SU-DHL-6 (cell line): Measurements from ENCODE around the gene EDIL3.

ENCODE experiments used
- CTCF ChIP-seq: fragments of 200-600 bp; sonication (generic); IDR thresholded peaks from one replicate; pipeline ENCODE4 v1.5.1; 2017; ENCODE audit warnings: antibody characterized with exemption, mild to moderate bottlenecking, low read length, moderate library complexity; ENCODE audit not compliant: insufficient read depth, poor library complexity, severe bottlenecking
- EZH2phosphoT487 ChIP-seq: fragments of 200-600 bp; sonication (generic), shearing (Covaris generic); conservative IDR thresholded peaks from 2 replicates; pipeline ENCODE4 v1.6.1; 2018; ENCODE audit warnings: mild to moderate bottlenecking, antibody characterized with exemption, low read length, moderate library complexity, mixed read lengths

GRCh38 chr5:84376346-84376745 is 8.3 kb downstream of the EDIL3 start:
- TF ChIP-seq CTCF (no peak), EZH2phosphoT487 (no peak)
